NT2/D1 (cell line): ENCODE results near the gene ATXN2.

Source experiments
- DNase-seq: peaks from one replicate; pipeline ENCODE4 v3.0.0-alpha.2; 2011; ENCODE audit warnings: low read depth, low spot score
- H3K27me3 ChIP-seq: 2 replicates; pipeline ENCODE4 v1.6.0; 2011; ENCODE audit warnings: mild to moderate bottlenecking; ENCODE audit not compliant: insufficient read length, insufficient read depth
- H3K36me3 ChIP-seq: 2 replicates; pipeline ENCODE4 v1.6.1; 2011; ENCODE audit warnings: mild to moderate bottlenecking, low read length, mixed read lengths; ENCODE audit not compliant: insufficient read depth, insufficient read length
- H3K4me1 ChIP-seq: 2 replicates; pipeline ENCODE4 v1.5.1; 2011; ENCODE audit not compliant: insufficient read depth, insufficient read length
- H3K4me3 ChIP-seq: 2 replicates; pipeline ENCODE4 v1.5.1; 2011; ENCODE audit warnings: low read depth; ENCODE audit not compliant: insufficient read length
- H3K9ac ChIP-seq: 2 replicates; pipeline ENCODE4 v1.6.0; 2011; ENCODE audit warnings: low read depth; ENCODE audit not compliant: insufficient read length
- H3K9me3 ChIP-seq: 2 replicates; pipeline ENCODE4 v1.5.1; 2011; ENCODE audit warnings: mild to moderate bottlenecking, low read length; ENCODE audit not compliant: insufficient read depth
- SUZ12 ChIP-seq: IDR thresholded peaks from 2 replicates; pipeline ENCODE4 v1.6.1; 2011; ENCODE audit not compliant: insufficient read length, insufficient read depth; ENCODE audit errors: extremely low read depth
- YY1 ChIP-seq: IDR thresholded peaks from 2 replicates; pipeline ENCODE4 v1.6.1; 2011; ENCODE audit not compliant: insufficient read length, insufficient read depth
- ZNF274 ChIP-seq: IDR thresholded peaks from 2 replicates; pipeline ENCODE4 v1.6.1; 2011; ENCODE audit warnings: mild to moderate bottlenecking, low read depth, low read length

ATXN2 gene

DNA sequence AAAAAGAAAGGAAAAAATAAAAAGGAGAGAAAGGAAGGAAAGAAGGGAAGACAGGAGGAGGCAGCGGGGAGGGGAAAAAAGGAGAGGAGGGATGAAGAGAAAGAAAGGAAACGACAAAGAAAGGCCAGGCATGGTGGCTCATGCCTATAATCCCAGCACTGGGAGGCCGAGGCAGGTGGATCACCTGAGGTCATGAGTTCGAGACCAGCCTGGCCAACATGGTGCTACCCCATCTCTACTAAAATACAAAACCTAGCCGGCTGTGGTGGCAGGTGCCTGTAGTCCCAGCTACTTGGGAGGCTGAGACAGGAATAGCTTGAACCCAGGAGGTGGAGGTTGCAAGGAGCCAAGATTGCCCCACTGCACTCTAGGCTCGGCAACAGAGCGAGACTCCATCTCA, 18.4 kb downstream of the ATXN2 start:
- Histone ChIP-seq H3K36me3 (peaks cover 18% of the 10 kb centered on the region), H3K4me1 (no peaks in the 10 kb centered on the region), H3K9me3 (no peaks in the 10 kb centered on the region), H3K9ac (no peak overlapping the region), H3K4me3 (no peak overlapping the region), H3K27me3 (no peaks in the 10 kb centered on the region)
- TF ChIP-seq SUZ12 (no peak), ZNF274 (no peak), YY1 (no peak)
- DNase-seq, result no peak

DNA sequence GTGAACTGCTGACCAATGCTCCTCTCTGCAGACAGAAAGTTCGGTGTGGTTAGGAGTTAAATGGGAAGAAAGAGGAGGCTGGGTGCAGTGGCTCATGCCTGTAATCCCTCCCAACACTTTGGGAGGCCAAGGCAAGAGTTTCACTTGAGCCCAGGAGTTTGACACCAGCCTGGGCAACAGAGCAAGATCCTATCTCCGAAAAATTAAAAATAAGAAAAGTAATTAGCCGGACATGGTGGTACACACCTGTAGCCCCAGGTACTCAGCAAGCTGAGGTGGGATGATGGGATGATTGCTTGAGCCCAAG, 19.0 kb downstream of the ATXN2 start:
- TF ChIP-seq SUZ12, result no peak
- no peak for TF ChIP-seq ZNF274
- no peak for TF ChIP-seq YY1
- DNase-seq, result no peak

DNA sequence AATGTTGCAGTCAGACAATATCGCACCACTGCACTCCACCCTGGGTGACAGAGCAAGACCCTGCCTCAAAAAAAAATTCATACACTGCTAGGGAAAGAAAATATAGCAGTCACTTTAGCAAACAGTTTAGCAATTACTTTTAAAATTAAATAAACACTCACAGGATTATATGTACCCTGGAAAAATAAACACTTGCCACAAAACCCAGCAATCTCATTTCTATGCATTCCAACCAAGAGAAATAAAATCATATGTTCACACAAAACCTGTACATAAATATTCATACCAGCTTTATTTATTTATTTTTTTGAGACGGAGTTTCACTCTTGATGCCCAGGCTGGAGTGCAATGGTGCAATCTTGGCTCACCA, 20.2 kb downstream of the ATXN2 start:
- TF ChIP-seq SUZ12 (no peak), ZNF274 (no peak), YY1 (no peak)
- H3K4me3 ChIP-seq, result no peak overlapping the region
- peaks cover 18% of the 10 kb centered on the region for H3K36me3 ChIP-seq
- no peak overlapping the region for H3K9ac ChIP-seq
- no peak for DNase-seq
- H3K9me3 ChIP-seq, result no peaks in the 10 kb centered on the region
- no peaks in the 10 kb centered on the region for H3K27me3 ChIP-seq
- no peaks in the 10 kb centered on the region for H3K4me1 ChIP-seq

More for the DNA sequence above, 19.0 kb downstream of the ATXN2 start:
- H3K4me3 ChIP-seq, result no peak overlapping the region
- H3K36me3 ChIP-seq, result peaks cover 18% of the 10 kb centered on the region
- no peaks in the 10 kb centered on the region for H3K27me3 ChIP-seq
- H3K9me3 ChIP-seq, result no peaks in the 10 kb centered on the region
- H3K4me1 ChIP-seq, result no peaks in the 10 kb centered on the region
- H3K9ac ChIP-seq, result no peak overlapping the region

DNA sequence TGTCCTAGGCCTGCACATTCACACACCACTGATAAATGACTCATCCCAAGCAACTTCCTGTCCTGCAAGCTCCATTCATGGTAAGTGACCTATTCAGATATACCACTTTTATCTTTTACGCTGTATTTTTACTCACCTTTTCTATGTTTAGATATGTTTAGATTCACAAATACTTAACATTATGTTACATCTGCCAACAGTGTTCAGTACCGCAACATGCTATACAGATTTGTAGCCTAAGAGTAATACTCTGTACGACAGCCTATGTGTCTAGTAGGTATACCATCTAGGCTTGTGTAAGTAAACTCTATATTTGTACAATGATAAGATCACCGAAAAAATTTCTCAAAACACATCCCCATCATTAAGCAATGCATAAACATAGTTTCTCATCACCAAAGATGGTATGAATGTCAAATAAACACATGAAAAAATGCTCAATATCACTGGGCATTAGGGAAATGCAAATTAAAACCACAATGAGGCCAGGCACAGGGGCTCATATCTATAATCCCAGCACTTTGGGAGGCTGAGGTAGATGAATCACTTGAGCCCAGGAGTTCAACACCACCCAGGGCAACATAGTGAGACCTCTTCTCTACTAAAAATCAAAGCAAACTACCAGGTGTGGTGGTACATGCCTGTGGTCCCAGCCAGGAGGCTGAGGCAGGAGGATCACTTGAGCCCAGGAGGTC, 20.7 kb downstream of the ATXN2 start:
- H3K9me3 ChIP-seq, result no peaks in the 10 kb centered on the region
- no peak overlapping the region for H3K9ac ChIP-seq
- H3K4me3 ChIP-seq, result no peak overlapping the region
- TF ChIP-seq SUZ12 (no peak), ZNF274 (no peak), YY1 (no peak)
- no peak for DNase-seq
- H3K36me3 ChIP-seq, result peaks cover 18% of the 10 kb centered on the region
- H3K4me1 ChIP-seq, result no peaks in the 10 kb centered on the region
- H3K27me3 ChIP-seq, result no peaks in the 10 kb centered on the region

DNA sequence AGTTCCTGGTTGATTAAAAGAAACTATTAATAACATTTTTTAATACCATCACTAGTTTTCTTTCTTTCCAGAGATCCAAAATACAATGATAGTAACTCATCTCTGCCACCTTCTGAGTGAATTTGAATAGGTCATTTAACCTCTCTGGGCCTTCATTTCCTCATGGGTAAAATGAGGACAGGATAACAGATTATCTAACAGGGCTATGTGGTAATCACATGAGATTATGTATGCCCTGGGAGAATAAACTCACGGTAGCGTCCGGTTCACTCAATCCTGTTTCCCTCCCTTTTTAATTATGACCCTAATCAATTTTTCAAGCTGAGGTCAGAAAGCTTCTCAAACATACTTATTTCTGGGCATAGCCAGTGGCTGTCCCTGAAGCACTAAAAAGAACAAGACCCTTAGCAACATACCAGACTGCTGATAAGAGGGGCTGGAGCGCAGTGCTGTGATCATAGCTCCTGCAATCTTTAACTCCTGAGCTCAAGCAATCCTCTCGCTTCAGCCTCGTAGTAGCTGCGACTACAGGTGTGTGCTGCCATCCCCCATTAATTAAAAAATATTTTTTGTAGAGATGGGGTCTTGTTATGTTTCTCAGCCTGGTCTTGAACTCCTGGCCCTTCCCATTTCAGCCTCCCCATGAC, 24.2 kb downstream of the ATXN2 start:
- H3K9me3 ChIP-seq, result no peaks in the 10 kb centered on the region
- no peaks in the 10 kb centered on the region for H3K27me3 ChIP-seq
- TF ChIP-seq SUZ12 (no peak), ZNF274 (no peak), YY1 (no peak)
- H3K4me1 ChIP-seq, result no peaks in the 10 kb centered on the region
- peaks cover 5% of the 10 kb centered on the region for H3K36me3 ChIP-seq
- no peak for DNase-seq
- no peak overlapping the region for H3K4me3 ChIP-seq
- H3K9ac ChIP-seq, result no peak overlapping the region

DNA sequence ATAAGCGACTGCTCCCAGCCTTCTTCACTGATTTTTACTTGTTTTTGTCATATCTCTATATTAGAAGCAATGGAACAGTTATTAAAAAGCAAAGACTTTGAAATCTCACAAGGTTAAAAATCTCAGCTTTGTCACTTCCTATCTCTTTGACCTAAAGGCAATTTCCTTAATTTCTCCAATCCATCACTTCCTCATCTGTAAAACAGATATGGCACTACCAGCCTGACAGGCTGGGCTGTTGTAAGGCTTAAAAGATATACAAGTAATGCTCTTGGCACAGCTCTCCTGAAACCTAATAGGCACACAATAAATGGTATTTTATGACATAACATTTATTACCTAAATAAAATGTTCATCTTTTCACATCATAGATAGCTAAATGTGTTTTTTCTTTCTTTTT, 25.6 kb downstream of the ATXN2 start:
- H3K9ac ChIP-seq, result no peak overlapping the region
- H3K27me3 ChIP-seq, result no peaks in the 10 kb centered on the region
- H3K4me3 ChIP-seq, result no peak overlapping the region
- no peaks in the 10 kb centered on the region for H3K9me3 ChIP-seq
- peaks cover 2% of the 10 kb centered on the region for H3K36me3 ChIP-seq
- TF ChIP-seq SUZ12 (no peak), ZNF274 (no peak), YY1 (no peak)
- no peaks in the 10 kb centered on the region for H3K4me1 ChIP-seq
- DNase-seq, result no peak

DNA sequence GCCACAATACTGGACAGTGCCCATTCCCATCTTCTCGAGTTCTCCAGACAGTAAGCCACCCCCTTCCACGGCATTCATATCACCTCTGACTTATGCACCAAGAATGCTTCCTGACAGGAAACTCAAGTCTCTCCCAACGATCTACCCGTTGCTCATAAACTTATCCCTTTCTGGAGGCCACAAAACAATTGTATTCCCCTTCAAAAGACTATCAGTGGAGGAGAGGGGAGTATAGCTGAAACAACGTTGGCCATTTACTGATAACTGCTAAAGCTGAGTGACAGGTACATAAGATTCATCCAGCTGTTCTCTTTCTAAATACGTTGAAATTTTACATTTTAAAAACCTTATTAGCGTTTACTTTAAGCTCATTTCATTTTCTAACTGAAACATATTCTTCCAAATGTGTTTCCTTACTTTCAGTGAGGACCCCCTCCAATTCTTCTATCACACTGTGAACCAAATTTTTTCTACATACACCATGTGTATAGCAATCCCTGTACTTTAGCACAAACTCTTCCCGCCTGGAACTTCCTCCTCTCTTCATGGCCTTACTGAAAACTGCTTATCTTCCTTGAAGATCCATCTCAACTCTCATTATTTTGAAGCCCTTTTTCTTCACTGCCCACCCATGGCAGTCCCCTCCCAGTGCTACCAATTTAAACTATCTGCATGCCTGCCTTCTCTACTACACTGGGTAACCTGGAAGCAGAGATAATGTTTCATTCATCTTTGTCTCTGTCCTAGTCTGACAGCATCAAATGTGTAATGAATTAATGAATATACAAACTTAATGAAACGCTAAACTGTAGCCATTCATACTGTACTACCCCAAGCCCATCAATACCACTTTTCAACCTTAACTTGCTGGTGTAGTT, 28.8 kb downstream of the ATXN2 start:
- DNase-seq, result no peak
- H3K4me1 ChIP-seq, result no peaks in the 10 kb centered on the region
- H3K9ac ChIP-seq, result no peak overlapping the region
- TF ChIP-seq YY1, result no peak
- TF ChIP-seq ZNF274, result no peak
- no peak for TF ChIP-seq SUZ12
- no peaks in the 10 kb centered on the region for H3K27me3 ChIP-seq
- H3K36me3 ChIP-seq, result peaks cover 2% of the 10 kb centered on the region
- no peak overlapping the region for H3K4me3 ChIP-seq
- no peaks in the 10 kb centered on the region for H3K9me3 ChIP-seq
